ENCODE data around the gene CAPN11. TPM values are rescaled to one million over a fixed set of nuclear protein-coding genes. Genes with fewer than 3 reads are reported as not detected.

Gene CAPN11
- total and polyA plus RNA-seq, 7 donors = 0.41 to 1.6 (median 0.71) TPM; not detected in 3

GRCh38 chr6:44117397-44118128 is 41.1 kb upstream of the CAPN11 start:
- Histone ChIP-seq H3K4me3 (no peak overlapping the region), H3K9me3 (no peaks in the 10 kb centered on the region), H3K27ac (peak overlapping the region in 1 of 4 donors; percentile 67), H3K36me3 (peaks cover 6 to 30% (median 15%) of the 10 kb centered on the region in 4 donors), H3K4me1 (peaks cover 0 to 65% (median 47%) of the 10 kb centered on the region in 4 donors), H3K27me3 (no peaks in the 10 kb centered on the region)
- DNase-seq = no peak
- intact Hi-C loops (cut with DNase I) = no loop called here
- TF ChIP-seq CTCF (IDR thresholded peaks at IDR 0.05) (no peak), POLR2A (IDR thresholded peaks at IDR 0.05) (no peak), EP300 (IDR thresholded peaks at IDR 0.05) (no peak), POLR2AphosphoS5 (IDR thresholded peaks at IDR 0.05) (no peak)
- WGBS, 2 donors = 40 to 75% methylated on average over 6 of the region's 6 CpGs

- no peaks in the 10 kb centered on the region for H3K9me3 ChIP-seq
- 28 to 60% methylated on average over 5 of the region's 5 CpGs for whole genome bisulfite sequencing, 2 donors
- DNase-seq = no peak
- H3K36me3 ChIP-seq = peaks cover 0 to 8% (median 0%) of the 10 kb centered on the region in 4 donors
- TF ChIP-seq EP300 (IDR thresholded peaks at IDR 0.05) (no peak), POLR2A (IDR thresholded peaks at IDR 0.05) (no peak), POLR2AphosphoS5 (IDR thresholded peaks at IDR 0.05) (no peak), CTCF (IDR thresholded peaks at IDR 0.05) (no peak)
- intact Hi-C loops (cut with DNase I) = no loop called here
- peak overlapping the region in 1 of 4 donors; percentile 94 for H3K27ac ChIP-seq
- no peak overlapping the region for H3K4me3 ChIP-seq
- H3K27me3 ChIP-seq = no peaks in the 10 kb centered on the region
- peaks cover 0 to 83% (median 68%) of the 10 kb centered on the region in 4 donors for H3K4me1 ChIP-seq
Measured at GRCh38 chr6:44119704-44120262, 38.8 kb upstream of the CAPN11 start.

- no peak for DNase-seq
- no peaks in the 10 kb centered on the region for H3K9me3 ChIP-seq
- intact Hi-C loops (cut with DNase I) = no loop called here
- TF ChIP-seq POLR2AphosphoS5 (IDR thresholded peaks at IDR 0.05) (no peak), EP300 (IDR thresholded peaks at IDR 0.05) (no peak), CTCF (IDR thresholded peaks at IDR 0.05) (no peak), POLR2A (IDR thresholded peaks at IDR 0.05) (no peak)
- no peak overlapping the region for H3K4me3 ChIP-seq
- no peaks in the 10 kb centered on the region for H3K27me3 ChIP-seq
- peaks cover 0 to 86% (median 78%) of the 10 kb centered on the region in 4 donors for H3K4me1 ChIP-seq
- no peaks in the 10 kb centered on the region for H3K36me3 ChIP-seq
- 77 to 82% methylated on average over 4 of the region's 4 CpGs for WGBS, 2 donors
- H3K27ac ChIP-seq = peak overlapping the region in 1 of 4 donors; percentile 94
Measured at GRCh38 chr6:44120692-44121443, 37.8 kb upstream of the CAPN11 start.

- TF ChIP-seq POLR2A (IDR thresholded peaks at IDR 0.05) = no peak
- TF ChIP-seq CTCF (IDR thresholded peaks at IDR 0.05) = no peak
- TF ChIP-seq POLR2AphosphoS5 (IDR thresholded peaks at IDR 0.05) = peak in 2 of 4 donors; percentile 21 to 36
- no peak for TF ChIP-seq EP300 (IDR thresholded peaks at IDR 0.05)
- Histone ChIP-seq H3K27me3 (no peaks in the 10 kb centered on the region), H3K4me3 (peak overlapping the region in 1 of 4 donors; percentile 7), H3K4me1 (peaks cover 0 to 75% (median 69%) of the 10 kb centered on the region in 4 donors), H3K36me3 (no peaks in the 10 kb centered on the region), H3K9me3 (no peaks in the 10 kb centered on the region), H3K27ac (peak overlapping the region; percentile 27 to 94 (median 44))
- intact Hi-C loops (cut with DNase I) = no loop called here
- 6 to 7% methylated on average over 1 of the region's 1 CpG for WGBS, 2 donors
- no peak for DNase-seq
Measured at GRCh38 chr6:44122801-44123200, 35.8 kb upstream of the CAPN11 start.
